ENCODE data around the gene RHBDD1. TPM values are rescaled to one million over a fixed set of nuclear protein-coding genes. Genes with fewer than 3 reads are reported as not detected.

The RHBDD1 gene, protein sequence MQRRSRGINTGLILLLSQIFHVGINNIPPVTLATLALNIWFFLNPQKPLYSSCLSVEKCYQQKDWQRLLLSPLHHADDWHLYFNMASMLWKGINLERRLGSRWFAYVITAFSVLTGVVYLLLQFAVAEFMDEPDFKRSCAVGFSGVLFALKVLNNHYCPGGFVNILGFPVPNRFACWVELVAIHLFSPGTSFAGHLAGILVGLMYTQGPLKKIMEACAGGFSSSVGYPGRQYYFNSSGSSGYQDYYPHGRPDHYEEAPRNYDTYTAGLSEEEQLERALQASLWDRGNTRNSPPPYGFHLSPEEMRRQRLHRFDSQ
- total RNA-seq (2022; extraction: Qiagen RNA extraction) = 6.7 to 10.3 TPM (median 10.2 TPM) in 5 replicates

DNA sequence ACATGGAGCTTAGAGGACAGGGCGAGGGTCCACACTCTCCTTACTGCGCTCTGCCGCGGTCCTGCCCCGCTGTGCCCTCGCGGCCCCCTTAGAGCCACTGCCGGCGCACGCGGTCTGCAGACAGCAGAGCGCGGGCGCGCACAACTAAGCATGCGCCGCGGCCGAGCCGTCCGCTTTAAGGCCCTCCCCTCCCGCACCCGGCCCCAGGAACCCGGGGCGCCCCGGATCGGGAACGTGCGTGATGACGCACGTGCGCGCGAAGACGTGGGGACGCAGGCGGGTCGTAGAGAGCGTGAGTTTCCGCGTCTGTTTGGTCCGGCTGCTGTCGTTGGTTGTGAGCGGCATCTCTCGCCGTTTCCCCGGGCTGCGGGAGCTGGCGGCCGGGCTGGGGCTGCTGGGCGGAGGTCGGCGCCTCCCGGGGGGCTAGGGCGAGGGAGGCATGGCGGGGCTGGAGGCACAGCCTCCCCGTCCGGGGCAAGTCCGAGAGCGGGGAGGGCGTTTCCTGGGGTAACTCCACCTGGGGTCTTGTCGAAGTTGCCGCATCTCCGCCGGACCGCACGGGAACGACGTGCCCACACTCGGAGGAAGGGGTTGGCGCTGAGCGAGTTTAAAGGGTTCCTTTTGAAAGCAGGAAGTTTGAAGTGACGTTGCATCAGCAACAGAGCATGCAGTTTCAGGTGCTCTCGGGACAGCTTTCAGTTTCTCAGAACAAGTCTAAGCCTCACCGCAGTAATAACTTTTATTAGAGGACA, at the start of gene RHBDD1:
TSS of gene RHBDD1 (plus strand) at position 259 of the 752 bp plus-strand sequence. CDS start 28,640 bp downstream, outside the sequence.

GRCh38 chr2:226799211-226799975, 36.5 kb upstream of the RHBDD1 start, which contains the start of gene IRS1:
Gene IRS1 (minus strand): TSS chr2:226799820. CDS start chr2:226798738, 1,082 bp downstream.

Other genes starting within 250 kb of the RHBDD1 start
- gene IRS1, start 36.2 kb upstream of the RHBDD1 start, total RNA-seq (2022; extraction: Qiagen RNA extraction) = 13.6 to 20.2 TPM (median 17.2 TPM) in 5 replicates

Measured in A549 treated with CORT108297 at 1 μM for 4 hours (cell line).